ENCODE measurements around the gene SNN.

Gene SNN

DNA sequence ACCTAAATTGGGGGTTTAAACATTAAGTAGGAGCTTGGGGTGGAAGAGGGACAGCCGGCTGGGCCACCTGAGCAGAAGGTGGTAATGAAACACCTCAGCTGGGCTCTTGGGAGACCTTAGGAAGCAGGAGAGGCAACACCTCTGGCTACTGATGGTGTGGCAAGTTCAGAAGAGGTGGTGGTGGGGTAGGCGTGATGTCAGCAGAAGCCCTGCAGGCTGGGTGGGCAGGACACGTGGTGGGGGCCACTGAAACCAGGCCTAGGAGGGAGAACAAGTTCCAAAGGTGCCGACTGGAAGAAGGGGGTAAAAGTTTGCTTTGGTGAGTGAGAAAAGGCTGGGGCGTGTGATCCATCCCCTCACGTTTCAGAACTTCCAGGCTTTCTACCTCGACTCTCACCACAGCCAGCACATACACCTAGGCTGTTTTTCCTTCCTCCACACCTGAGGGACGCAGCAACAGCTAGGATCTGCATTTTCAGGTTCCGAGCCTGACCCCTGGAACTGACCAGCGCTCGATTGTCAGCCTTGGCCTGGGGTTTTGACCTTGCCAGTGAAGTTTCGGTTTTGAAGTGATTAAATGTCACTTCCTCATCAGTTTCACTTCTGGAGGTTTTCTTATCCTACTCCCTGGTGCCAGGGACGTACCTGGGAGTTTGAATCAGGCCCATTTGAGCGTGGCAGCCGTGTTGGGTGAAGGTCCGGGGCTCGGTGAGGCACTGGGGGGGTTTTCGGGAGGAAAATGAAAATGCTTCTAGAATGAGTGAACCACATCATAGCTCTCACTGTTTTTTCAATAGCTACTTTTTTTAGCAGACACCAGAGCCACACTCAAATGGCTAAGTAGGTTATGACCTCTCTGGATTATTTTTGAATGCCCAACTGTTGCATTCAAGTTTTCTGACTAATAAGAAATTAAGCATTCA is 10.0 kb downstream of the SNN start:
- in situ Hi-C loops (cut with MboI; ENCODE audit: low sequenced_read_pairs): no loop called here

GRCh38 chr16:11679250-11679649 is 11.0 kb downstream of the SNN start:
- in situ Hi-C loops (cut with MboI; ENCODE audit: low sequenced_read_pairs): no loop called here

DNA sequence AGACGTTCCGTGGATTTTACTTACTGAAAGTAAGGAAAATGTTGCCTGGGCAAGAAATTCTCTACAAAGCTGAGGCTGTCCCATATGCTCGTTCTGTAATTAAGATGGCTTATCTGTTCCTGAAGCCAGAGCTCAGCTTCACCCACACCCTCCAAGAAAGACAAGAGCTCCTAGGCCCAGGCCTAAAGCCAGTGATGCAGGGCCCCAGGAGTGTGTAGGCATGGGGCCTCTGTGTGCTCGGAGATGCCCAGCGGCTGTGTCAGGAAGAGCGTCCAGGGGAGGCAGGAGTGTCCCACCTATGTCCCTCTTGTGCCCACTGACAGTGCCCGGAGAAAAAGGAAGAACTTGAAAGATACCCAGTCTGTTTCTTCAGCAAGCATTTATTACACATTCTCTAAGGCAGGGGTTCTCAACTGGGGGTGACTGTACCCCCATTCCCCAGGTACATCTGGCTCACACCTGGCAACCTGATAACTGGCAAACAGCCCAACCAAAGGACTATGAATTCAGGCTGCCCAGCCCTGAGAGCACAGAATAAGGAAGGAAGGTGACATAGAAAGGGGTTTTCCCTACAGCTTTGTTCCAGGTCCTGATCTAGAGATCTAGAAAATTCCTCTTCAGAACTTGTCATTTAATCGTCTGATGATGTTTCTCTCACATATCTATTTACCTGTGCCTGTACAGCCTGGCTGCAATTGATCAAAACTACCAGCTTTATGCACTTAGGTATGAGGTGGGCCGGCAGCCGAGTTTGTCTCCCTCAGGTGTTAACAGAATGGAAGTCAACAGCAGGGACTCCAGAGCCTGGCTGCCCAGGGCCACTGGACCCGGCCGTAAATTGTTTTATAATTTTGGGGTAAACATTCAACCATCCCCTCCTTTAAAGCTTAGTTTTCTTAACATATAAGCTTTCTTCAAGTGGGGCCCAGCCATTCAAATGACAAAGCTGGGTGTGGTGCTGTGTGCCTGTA is 12.0 kb downstream of the SNN start:
- in situ Hi-C loops (cut with MboI; ENCODE audit: low sequenced_read_pairs): no loop called here

- in situ Hi-C loops (cut with MboI; ENCODE audit: low sequenced_read_pairs): no loop called here
Observed at GRCh38 chr16:11681556-11681955, 13.3 kb downstream of the SNN start.

DNA sequence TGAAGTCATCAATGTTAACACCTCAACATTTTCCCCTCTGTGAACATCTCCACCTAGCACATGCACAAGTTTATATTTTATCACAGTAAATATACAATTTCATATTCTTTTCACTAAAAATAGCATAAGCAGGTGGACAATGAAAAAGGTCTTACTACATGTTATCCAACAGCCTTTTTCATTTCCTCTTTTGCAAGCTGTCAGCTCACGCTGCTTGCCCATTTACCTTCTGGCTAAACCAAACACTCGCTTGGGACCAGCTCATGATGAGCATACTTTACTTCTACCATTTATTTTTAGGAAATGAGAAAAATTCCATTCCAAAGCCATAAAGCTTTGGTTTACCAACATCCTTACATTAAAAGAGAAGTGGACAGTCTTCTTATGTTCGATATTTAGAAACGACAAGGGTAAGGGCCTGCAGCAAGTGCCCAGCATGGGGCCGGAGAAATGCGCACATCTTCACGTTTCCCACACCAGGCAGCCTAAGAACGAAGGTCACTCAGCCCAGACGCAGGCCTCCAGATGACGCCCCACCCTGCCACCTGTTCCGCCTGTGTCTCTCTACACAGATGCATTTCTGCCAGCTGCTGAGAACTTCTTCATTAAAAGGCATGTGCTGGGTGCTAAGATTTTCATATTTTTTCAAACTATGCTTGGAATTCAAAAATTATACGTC is 13.9 kb downstream of the SNN start:
- in situ Hi-C loops (cut with MboI; ENCODE audit: low sequenced_read_pairs): no loop called here

DNA sequence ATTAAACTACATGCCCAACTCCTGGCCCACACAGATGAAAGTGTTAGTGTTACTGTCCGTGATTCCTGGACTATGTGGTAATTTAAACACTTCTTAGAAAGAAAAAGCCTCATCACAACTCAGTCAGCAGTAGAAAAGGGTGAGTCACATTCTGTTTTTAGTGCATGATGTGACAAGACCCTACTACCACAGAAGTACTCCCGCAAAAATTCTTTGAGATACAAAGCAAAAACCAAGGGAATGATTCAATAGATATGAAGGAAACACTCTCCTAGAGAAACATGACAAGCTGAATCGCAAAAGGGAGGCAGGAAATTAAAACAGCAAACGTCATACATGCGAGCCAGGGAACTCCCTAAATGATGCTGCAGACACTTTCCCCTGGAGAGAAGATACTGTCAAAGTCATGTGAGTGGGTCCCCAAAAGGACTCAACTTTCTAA is 14.4 kb downstream of the SNN start:
- in situ Hi-C loops (cut with MboI; ENCODE audit: low sequenced_read_pairs): no loop called here

- in situ Hi-C loops (cut with MboI; ENCODE audit: low sequenced_read_pairs): no loop called here
Observed at GRCh38 chr16:11683145-11683544, 14.9 kb downstream of the SNN start.

GRCh38 chr16:11684231-11685025 is 16.2 kb downstream of the SNN start:
- in situ Hi-C loops (cut with MboI; ENCODE audit: low sequenced_read_pairs): no loop called here

DNA sequence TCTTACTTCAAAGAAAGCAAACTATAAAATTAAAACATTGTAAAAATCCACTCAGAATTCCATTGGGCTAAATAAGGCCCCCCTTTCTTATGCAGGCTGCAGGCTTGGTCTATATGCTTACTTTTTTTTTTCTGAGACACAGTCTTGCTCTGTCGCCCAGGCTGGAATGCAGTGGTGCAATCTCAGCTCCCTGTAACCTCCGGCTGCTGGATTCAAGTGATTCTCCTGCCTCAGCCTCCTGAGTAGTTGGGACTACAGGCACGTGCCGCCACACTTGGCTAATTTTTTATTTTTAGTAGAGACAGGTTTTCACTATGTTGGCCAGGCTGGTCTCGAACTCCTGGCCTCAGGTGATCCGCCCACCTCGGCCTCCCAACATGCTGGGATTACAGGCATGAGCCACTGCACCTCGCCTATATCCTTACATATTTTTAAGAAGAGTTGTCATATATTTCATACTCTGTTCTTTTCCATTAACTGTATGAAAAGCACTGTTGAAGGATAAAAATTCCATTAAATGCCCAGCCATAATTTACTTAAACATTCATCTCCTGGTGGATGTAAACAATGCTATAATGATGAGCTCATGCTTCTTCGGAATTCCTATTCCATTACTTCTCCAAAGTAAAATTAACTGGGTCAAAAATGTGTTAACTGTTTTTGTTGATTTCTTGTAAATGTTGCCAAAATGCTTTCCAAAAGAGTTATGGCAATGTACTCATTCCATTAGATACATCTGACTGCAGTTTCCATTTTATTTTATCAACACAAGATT is 17.8 kb downstream of the SNN start:
- in situ Hi-C loops (cut with MboI; ENCODE audit: low sequenced_read_pairs): no loop called here

DNA sequence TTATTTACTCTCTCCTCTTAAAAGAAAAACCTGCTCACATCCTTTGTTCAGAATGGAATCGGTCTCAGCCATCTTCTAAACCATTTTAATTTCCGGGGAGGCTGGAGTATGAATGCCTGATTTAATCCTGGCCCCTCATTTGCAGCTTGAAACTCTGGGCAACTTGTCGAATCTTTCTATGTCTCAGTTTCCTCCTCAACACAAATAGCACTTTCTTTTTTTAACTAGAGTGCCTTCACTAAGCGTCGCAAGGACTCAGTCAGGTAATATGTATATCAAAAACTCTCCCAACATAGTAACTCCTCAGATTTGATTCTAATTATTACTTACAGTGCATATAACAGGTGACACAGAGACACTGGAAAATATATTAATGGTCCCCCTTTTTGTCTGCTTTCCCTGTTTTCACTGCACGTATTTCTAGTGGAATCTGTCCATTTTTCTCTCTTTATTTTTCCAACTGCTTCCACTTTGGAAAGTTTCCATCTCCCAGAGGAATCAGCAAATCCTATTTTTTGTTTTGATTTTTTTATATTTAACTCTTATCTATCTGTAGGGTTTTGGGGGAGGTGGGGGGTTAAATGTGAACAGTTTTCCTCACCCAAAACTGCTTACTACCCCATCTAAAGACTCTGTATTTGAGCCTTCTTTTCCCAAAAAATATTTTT is 18.6 kb downstream of the SNN start:
- in situ Hi-C loops (cut with MboI; ENCODE audit: low sequenced_read_pairs): no loop called here

DNA sequence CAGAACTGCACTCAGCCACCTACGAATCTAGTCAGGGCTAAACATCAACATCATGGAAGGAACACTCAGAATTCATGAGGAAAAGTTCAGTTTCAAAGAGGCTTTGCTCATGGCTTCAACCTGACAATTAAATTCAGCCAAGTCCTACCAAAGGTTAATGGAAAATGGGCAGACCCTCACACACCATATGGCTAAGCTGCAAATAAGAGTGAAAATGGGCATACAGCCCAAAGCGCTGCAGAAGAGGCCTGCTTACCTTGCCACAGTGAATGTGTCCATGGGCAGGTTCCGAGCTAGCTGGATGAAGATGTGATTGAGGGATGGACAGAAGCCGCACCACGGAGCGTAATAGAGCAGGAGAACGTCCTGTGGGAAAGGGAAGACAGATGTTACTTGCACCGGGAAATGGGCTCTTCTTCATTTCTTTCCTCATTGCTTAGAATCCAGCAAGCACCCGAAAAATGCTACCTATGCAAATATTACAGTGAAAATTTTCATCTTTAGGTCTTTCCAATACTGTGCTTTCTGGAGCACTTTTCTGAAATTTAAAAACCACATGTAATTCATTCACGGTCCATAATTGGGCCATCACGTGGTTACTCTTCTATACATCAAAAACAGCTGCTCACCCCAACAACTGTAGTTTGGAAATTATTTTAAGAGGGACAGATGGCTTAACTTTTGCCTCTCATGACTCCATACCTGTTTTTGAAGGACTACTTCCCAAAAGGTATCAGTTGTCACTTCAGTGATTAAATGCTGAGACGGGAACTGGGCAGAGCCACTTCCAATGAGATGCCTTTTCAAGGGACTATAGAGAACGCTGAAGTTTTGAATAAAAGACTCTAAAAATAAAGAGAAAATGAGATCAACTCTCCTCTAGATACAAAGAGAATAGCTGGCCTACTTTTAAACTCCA is 19.6 kb downstream of the SNN start:
- in situ Hi-C loops (cut with MboI; ENCODE audit: low sequenced_read_pairs): no loop called here

DNA sequence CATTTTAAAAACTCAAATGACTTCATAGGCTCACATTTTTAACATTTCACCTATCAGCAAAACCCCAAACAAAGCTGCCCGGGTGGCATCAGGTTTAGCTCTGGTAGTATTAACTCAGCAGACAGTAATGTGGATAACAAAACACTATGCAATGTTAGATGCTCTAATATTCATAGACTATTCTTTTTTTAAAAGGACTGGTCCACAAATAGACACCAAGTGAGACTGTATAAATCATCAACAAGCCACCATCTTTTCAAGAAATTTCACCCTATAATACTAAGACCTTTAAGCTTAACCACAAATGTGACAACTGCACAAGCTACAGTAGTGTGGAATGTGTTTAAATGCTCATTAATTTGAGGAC is 20.2 kb downstream of the SNN start:
- in situ Hi-C loops (cut with MboI; ENCODE audit: low sequenced_read_pairs): no loop called here

GRCh38 chr16:11689031-11689840 is 21.0 kb downstream of the SNN start:
- in situ Hi-C loops (cut with MboI; ENCODE audit: low sequenced_read_pairs): no loop called here

DNA sequence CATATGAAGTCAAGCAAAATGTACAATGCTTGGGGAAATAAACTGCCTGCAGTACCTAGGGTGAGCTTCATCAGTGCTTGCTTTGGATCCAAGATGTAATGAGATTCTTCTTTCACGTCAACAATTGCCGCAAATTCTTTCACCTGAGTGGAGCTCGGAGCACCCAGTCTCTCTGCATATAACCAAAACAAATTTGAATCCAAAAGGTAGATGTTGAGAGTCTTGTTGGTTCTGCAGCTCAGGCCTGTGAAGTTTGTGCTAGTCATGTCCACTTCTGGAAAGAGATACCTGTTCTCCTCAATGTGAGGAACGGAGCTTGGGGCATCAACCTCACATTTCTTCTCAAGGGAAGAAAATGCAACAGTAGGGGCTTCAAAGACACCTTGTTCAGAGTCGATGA is 23.0 kb downstream of the SNN start:
- in situ Hi-C loops (cut with MboI; ENCODE audit: low sequenced_read_pairs): no loop called here

- in situ Hi-C loops (cut with MboI; ENCODE audit: low sequenced_read_pairs): no loop called here
Observed at GRCh38 chr16:11691771-11692170, 23.5 kb downstream of the SNN start.

DNA sequence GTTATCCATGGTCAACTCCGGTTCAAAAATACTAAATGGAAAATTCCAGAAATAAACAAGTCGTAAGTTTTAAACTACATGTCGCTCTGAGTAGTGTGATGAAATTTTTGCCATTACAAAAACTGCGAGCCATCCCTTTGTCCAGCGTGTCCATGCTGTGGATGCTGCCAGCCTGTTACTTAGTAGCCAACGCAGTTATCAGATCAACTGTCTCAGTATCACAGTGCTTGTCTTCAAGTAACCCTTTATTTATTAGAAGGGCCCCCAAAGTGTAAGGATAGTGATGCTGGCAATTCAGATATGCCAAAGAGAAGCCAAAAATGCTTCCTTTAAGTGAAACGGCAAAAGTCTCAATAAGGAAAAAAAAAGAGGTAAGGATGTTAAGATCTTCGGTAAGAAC is 23.9 kb downstream of the SNN start:
- in situ Hi-C loops (cut with MboI; ENCODE audit: low sequenced_read_pairs): no loop called here

GRCh38 chr16:11692651-11693050 is 24.4 kb downstream of the SNN start:
- in situ Hi-C loops (cut with MboI; ENCODE audit: low sequenced_read_pairs): no loop called here

All from HL-60/S4 treated with phorbol 12-myristate 13-acetate at 8.2 ng/mL for 4 days and 3 days (cell line).